ENCODE data around the gene BICC1. TPM values are rescaled to one million over a fixed set of nuclear protein-coding genes. Genes with fewer than 3 reads are reported as not detected.
A peak's percentile ranks its signal among the peaks of the same experiment; 100 is the strongest.

BICC1 gene
- total and polyA plus RNA-seq, 2 donors (not counting 1 experiment from before 2014, with no cell fraction given), result 22.6 to 64.7 TPM

DNA sequence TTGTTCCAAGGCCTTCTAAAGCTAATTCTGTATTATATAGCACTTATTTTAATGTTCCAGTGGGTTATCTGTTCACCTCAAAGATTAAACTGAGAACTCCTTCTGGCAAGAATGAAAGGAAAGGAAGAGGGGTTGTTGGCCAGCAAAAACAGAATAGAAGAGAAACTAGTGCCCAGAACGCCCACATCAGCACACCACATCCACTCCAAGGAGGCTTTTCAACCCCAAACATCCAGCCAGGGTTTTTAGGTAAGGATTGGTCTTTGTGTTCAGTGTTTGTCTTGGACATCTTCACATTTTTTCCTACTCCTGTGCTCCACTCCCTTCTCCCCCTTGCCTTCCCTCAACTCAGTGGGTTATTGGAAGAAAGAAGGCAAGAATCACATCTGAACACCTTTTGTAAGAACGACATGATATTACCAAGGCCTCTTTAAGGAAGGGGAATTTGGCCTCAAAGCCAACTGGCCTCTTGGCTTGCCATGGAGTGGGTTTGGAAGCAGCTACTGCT is 55.8 kb downstream of the BICC1 start:
- H3K4me3 ChIP-seq (replicated peaks in 1 of 4; ENCODE audit: control extremely low read depth in 1 of 4, insufficient read depth in 1 of 4, low read depth in 3 of 4, low read length in 4 of 4), result no peak overlapping the region
- no peaks in the 10 kb centered on the region for H4K20me1 ChIP-seq (ENCODE audit: control insufficient read depth, extremely low read depth, insufficient read depth, low read length)
- no peaks in the 10 kb centered on the region for H3K36me3 ChIP-seq (ENCODE audit: control insufficient read depth, insufficient read depth, low read length)

GRCh38 chr10:58570307-58570723 is 57.6 kb downstream of the BICC1 start:
- H4K20me1 ChIP-seq (ENCODE audit: control insufficient read depth, extremely low read depth, insufficient read depth, low read length), result no peaks in the 10 kb centered on the region
- peak; percentile 50 to 62 for DNase-seq (ENCODE audit: low read depth in 2 of 2)
- H2AFZ ChIP-seq (ENCODE audit: low read length), result no peak overlapping the region
- no peaks in the 10 kb centered on the region for H3K27me3 ChIP-seq (ENCODE audit: control insufficient read depth, insufficient read depth, low read length)
- no peak overlapping the region for H3K27ac ChIP-seq (ENCODE audit: insufficient read depth, low read length)
- no peak for TF ChIP-seq EZH2 (IDR thresholded peaks at IDR 0.05; ENCODE audit: low read length, missing control alignments)
- TF ChIP-seq CTCF (conservative IDR thresholded peaks at IDR 0.05 in 1 of 2, IDR thresholded peaks at IDR 0.05 in 1 of 2; ENCODE audit: low read depth in 1 of 2, low read length in 2 of 2), result no peak
- no peak overlapping the region for H3K4me3 ChIP-seq (replicated peaks in 1 of 4; ENCODE audit: control extremely low read depth in 1 of 4, insufficient read depth in 1 of 4, low read depth in 3 of 4, low read length in 4 of 4)
- H3K4me1 ChIP-seq (ENCODE audit: control insufficient read depth, extremely low read depth, insufficient read depth, low read length), result peaks cover 4% of the 10 kb centered on the region
- H3K79me2 ChIP-seq (ENCODE audit: control insufficient read depth, insufficient read depth, low read length), result peaks cover 33% of the 10 kb centered on the region
- no peaks in the 10 kb centered on the region for H3K36me3 ChIP-seq (ENCODE audit: control insufficient read depth, insufficient read depth, low read length)
- H3K9ac ChIP-seq (ENCODE audit: insufficient read depth, low read length), result no peak overlapping the region
- no peak overlapping the region for H3K4me2 ChIP-seq (ENCODE audit: extremely low read depth, insufficient read depth, low read length)
- H3K9me3 ChIP-seq (ENCODE audit: control insufficient read depth, insufficient read depth, low read depth, low read length), result no peaks in the 10 kb centered on the region

More for the DNA sequence above, 55.8 kb downstream of the BICC1 start:
- no peaks in the 10 kb centered on the region for H3K27me3 ChIP-seq (ENCODE audit: control insufficient read depth, insufficient read depth, low read length)
- H3K4me1 ChIP-seq (ENCODE audit: control insufficient read depth, extremely low read depth, insufficient read depth, low read length), result peaks cover under 1% of the 10 kb centered on the region
- H3K9me3 ChIP-seq (ENCODE audit: control insufficient read depth, insufficient read depth, low read depth, low read length), result no peaks in the 10 kb centered on the region
- H3K27ac ChIP-seq (ENCODE audit: insufficient read depth, low read length), result no peak overlapping the region
- H3K79me2 ChIP-seq (ENCODE audit: control insufficient read depth, insufficient read depth, low read length), result peaks cover 30% of the 10 kb centered on the region
- no peak overlapping the region for H3K4me2 ChIP-seq (ENCODE audit: extremely low read depth, insufficient read depth, low read length)
- H2AFZ ChIP-seq (ENCODE audit: low read length), result no peak overlapping the region
- H3K9ac ChIP-seq (ENCODE audit: insufficient read depth, low read length), result no peak overlapping the region
- DNase-seq (ENCODE audit: low read depth in 2 of 2), result peak in 1 of 2 donors; percentile 80
- TF ChIP-seq CTCF (conservative IDR thresholded peaks at IDR 0.05 in 1 of 2, IDR thresholded peaks at IDR 0.05 in 1 of 2; ENCODE audit: low read depth in 1 of 2, low read length in 2 of 2), result no peak
- no peak for TF ChIP-seq EZH2 (IDR thresholded peaks at IDR 0.05; ENCODE audit: low read length, missing control alignments)

DNA sequence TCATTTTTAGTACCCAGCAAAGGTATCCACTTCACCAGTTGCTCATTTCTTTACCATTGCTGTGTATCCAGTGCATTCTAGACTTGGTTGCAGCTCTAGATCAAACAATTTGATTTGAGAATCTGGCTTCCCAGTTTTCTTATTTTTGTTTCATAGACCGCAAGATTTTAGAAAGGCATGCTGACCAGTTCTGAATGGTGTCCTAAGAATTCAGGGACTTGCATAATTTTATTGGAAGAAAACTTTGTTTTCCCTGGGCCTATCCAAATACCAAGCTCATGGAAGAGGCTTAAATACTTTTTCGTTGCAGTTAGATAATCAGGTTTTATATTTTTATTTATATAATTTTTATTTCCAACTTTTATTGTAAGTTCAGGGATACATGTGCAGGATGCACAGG is 58.3 kb downstream of the BICC1 start:
- H3K9ac ChIP-seq (ENCODE audit: insufficient read depth, low read length), result no peak overlapping the region
- H3K9me3 ChIP-seq (ENCODE audit: control insufficient read depth, insufficient read depth, low read depth, low read length), result no peaks in the 10 kb centered on the region
- no peak for DNase-seq (ENCODE audit: low read depth in 2 of 2)
- H3K4me3 ChIP-seq (replicated peaks in 1 of 4; ENCODE audit: control extremely low read depth in 1 of 4, insufficient read depth in 1 of 4, low read depth in 3 of 4, low read length in 4 of 4), result no peak overlapping the region
- TF ChIP-seq CTCF (conservative IDR thresholded peaks at IDR 0.05 in 1 of 2, IDR thresholded peaks at IDR 0.05 in 1 of 2; ENCODE audit: low read depth in 1 of 2, low read length in 2 of 2) (no peak), EZH2 (IDR thresholded peaks at IDR 0.05; ENCODE audit: low read length, missing control alignments) (no peak)
- H2AFZ ChIP-seq (ENCODE audit: low read length), result no peak overlapping the region
- peaks cover 36% of the 10 kb centered on the region for H3K79me2 ChIP-seq (ENCODE audit: control insufficient read depth, insufficient read depth, low read length)
- no peak overlapping the region for H3K27ac ChIP-seq (ENCODE audit: insufficient read depth, low read length)
- H3K4me1 ChIP-seq (ENCODE audit: control insufficient read depth, extremely low read depth, insufficient read depth, low read length), result peaks cover 4% of the 10 kb centered on the region
- H3K4me2 ChIP-seq (ENCODE audit: extremely low read depth, insufficient read depth, low read length), result no peak overlapping the region
- H3K27me3 ChIP-seq (ENCODE audit: control insufficient read depth, insufficient read depth, low read length), result no peaks in the 10 kb centered on the region
- H4K20me1 ChIP-seq (ENCODE audit: control insufficient read depth, extremely low read depth, insufficient read depth, low read length), result no peaks in the 10 kb centered on the region
- H3K36me3 ChIP-seq (ENCODE audit: control insufficient read depth, insufficient read depth, low read length), result no peaks in the 10 kb centered on the region
